ENCODE results near the gene MAPKBP1. TPM values are rescaled to one million over a fixed set of nuclear protein-coding genes. Genes with fewer than 3 reads are reported as not detected.

The MAPKBP1 gene
- total and polyA plus RNA-seq, 2 of the 4 experiments (the other 2 are of a cell fraction) = 12.5 to 15.3 TPM

DNA sequence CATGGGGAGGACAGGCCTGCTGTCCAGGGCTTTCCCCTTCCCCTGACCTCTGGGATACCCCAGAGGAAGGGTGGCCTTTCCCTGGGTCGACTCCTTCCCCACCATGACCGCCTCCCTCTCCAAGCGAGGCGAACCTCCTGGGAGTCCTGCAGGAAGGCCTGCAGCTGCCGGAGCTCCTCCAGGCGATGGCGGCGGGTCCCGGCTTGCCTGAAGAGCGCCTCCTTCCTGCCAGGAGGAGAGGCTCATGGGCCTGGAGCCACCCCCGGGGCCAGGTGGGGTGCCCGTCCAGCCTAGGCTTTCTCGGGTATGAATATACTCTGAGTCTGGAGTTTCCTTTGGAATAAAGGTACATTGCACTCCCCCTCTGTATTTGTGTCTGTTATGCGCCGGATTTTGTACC is 84.5 kb downstream of the MAPKBP1 start:
- no peak overlapping the region for H2BK20ac ChIP-seq (ENCODE audit: low read depth, low read length)
- H3K4me2 ChIP-seq (ENCODE audit: low read depth, low read length) = no peak overlapping the region
- no peak overlapping the region for H3K4me3 ChIP-seq (ENCODE audit: insufficient read depth, low read depth, low read length)
- no peak overlapping the region for H2BK120ac ChIP-seq (ENCODE audit: low read depth, low read length)
- no peaks in the 10 kb centered on the region for H3K36me3 ChIP-seq (ENCODE audit: control insufficient read depth, insufficient read depth, low read length)
- no peak overlapping the region for H2AK9ac ChIP-seq (replicated peaks; ENCODE audit: low read depth, low read length, poor library complexity)
- no peak overlapping the region for H3K14ac ChIP-seq (replicated peaks; ENCODE audit: low read depth, low read length)
- H3K27me3 ChIP-seq (ENCODE audit: control insufficient read depth, insufficient read depth, low read length) = peaks cover 35% of the 10 kb centered on the region
- H3K79me1 ChIP-seq (ENCODE audit: low read depth in 1 of 2, low read length in 2 of 2) = no peaks in the 10 kb centered on the region
- 60% methylated on average over 2 of the region's 15 CpGs; no CpG with 5 or more reads in 1 of the 2 experiments for WGBS, 2 experiments (ENCODE audit: extremely low coverage in 2 of 2, insufficient read length in 1 of 2)
- no peak overlapping the region for H4K5ac ChIP-seq (ENCODE audit: low read depth, low read length)
- ATAC-seq (ENCODE audit: low read depth) (no peak), DNase-seq (no peak)
- no peak overlapping the region for H2AK5ac ChIP-seq (ENCODE audit: low read depth, low read length)
- H3K9ac ChIP-seq (ENCODE audit: low read depth, low read length) = no peak overlapping the region
- no peak overlapping the region for H3K23ac ChIP-seq (ENCODE audit: low read depth, low read length)
- no peak overlapping the region for H2BK15ac ChIP-seq (ENCODE audit: low read depth, low read length)
- no TSS peak for BruUV-seq (replicated peaks)
- no peak overlapping the region for H2BK5ac ChIP-seq (ENCODE audit: low read depth, low read length, poor library complexity, severe bottlenecking)
- no peaks in the 10 kb centered on the region for H3K9me1 ChIP-seq (ENCODE audit: insufficient read depth, low read length)
- no peaks in the 10 kb centered on the region for H3K9me3 ChIP-seq (ENCODE audit: control insufficient read depth, insufficient read depth, low read length)
- H4K91ac ChIP-seq (ENCODE audit: insufficient read depth, low read depth, low read length) = no peak overlapping the region
- intact Hi-C loops (cut with micrococcal nuclease) = no loop called here
- H4K8ac ChIP-seq (ENCODE audit: low read depth in 2 of 2, low read length in 2 of 2) = no peak overlapping the region
- CTCF ChIA-PET = no interaction called here
- H3K18ac ChIP-seq (ENCODE audit: low read depth, low read length) = no peak overlapping the region
- POLR2A ChIA-PET (ENCODE audit: unreplicated experiment) = no interaction called here
- dilution Hi-C loops (cut with HindIII; ENCODE audit: low sequenced_read_pairs, unreplicated experiment) = no loop called here
- no peaks in the 10 kb centered on the region for H3K4me1 ChIP-seq (ENCODE audit: control insufficient read depth, insufficient read depth, low read length)
- no peaks in the 10 kb centered on the region for H4K20me1 ChIP-seq (ENCODE audit: insufficient read depth, low read length)
- in situ Hi-C loops (cut with MboI; ENCODE audit: low sequenced_read_pairs) = no loop called here
- no peak overlapping the region for H3K4ac ChIP-seq (ENCODE audit: low read depth, low read length)
- TF ChIP-seq, protein P1, sequence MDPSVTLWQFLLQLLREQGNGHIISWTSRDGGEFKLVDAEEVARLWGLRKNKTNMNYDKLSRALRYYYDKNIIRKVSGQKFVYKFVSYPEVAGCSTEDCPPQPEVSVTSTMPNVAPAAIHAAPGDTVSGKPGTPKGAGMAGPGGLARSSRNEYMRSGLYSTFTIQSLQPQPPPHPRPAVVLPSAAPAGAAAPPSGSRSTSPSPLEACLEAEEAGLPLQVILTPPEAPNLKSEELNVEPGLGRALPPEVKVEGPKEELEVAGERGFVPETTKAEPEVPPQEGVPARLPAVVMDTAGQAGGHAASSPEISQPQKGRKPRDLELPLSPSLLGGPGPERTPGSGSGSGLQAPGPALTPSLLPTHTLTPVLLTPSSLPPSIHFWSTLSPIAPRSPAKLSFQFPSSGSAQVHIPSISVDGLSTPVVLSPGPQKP (IDR thresholded peaks at IDR 0.05; ENCODE audit: borderline replicate concordance, low read depth, low read length) = no peak
- TF ChIP-seq BHLHE40 (IDR thresholded peaks at IDR 0.05; ENCODE audit: low read depth, low read length) = no peak
- no peak overlapping the region for H2AFZ ChIP-seq (replicated peaks; ENCODE audit: low read length, poor library complexity)
- H3K27ac ChIP-seq (ENCODE audit: insufficient read depth, low read length) = no peak overlapping the region
- H3K56ac ChIP-seq (ENCODE audit: extremely low read depth, insufficient read depth, low read length) = no peak overlapping the region
